C4-2B (cell line): Measurements from ENCODE around the gene TENM4.

Experiments used
- CTCF ChIP-seq: fragments of 450-650 bp; conservative IDR thresholded peaks from 2 replicates; pipeline ENCODE4 v1.5.1; 2017; ENCODE audit warnings: mild to moderate bottlenecking
- ZFX ChIP-seq: fragments of 450-650 bp; IDR thresholded peaks from 2 replicates; pipeline ENCODE4 v1.6.1; 2017

DNA sequence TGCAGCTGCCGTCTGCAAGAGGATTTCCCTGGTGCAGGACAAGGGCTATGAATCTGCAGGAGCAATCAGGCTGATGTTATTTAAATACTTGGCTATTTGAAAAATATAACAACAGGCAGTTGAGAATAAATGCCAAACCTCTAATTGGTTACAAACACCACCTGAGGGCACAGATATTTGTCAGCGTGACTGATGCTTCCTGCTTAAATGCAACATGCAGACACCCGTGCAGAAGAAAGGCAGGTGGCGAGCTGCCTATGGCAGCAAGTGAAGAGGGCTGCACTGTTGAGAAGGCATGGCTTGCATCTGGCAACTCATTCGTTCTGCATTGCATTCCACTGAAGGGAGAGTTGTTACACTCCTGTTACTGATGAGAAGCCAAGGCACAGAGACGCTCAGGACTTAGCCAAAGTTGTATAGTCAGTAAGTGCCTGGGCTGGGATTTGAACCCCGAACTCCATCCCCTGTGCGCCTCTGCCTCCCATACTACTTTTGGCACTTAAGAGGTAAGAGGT lies 350.6 kb downstream of the TENM4 start:
- TF ChIP-seq CTCF (no peak), ZFX (no peak)
